MM.1S (cell line): ENCODE data around the gene ALAS1.
"Not testable (repeated sequence)": the region's sequence is repeated elsewhere in the genome, so short reads cannot be mapped to it uniquely, and the experiment has no call there.

Experiments
- DNase-seq: peaks from one replicate; pipeline ENCODE4 v3.0.0-alpha.2; 2015
- H2AFZ ChIP-seq: fragments of 300-600 bp; sonication (generic); 2 replicates; pipeline ENCODE4 v1.6.0; 2016; ENCODE audit warnings: antibody characterized with exemption, low read length
- H3F3A ChIP-seq: fragments of 300-600 bp; sonication (generic); 2 replicates; pipeline ENCODE4 v1.6.1; 2016; ENCODE audit warnings: mild to moderate bottlenecking, antibody characterized with exemption, low read length, moderate library complexity, mixed read lengths; ENCODE audit not compliant: insufficient read depth
- H3K27ac ChIP-seq: fragments of 300-600 bp; sonication (generic); 2 replicates; pipeline ENCODE4 v1.5.1; 2016; ENCODE audit warnings: mild to moderate bottlenecking, low read length
- H3K27me3 ChIP-seq: fragments of 300-600 bp; sonication (generic); replicated peaks from 2 replicates; pipeline ENCODE4 v1.6.0; 2016; ENCODE audit warnings: low read length; ENCODE audit not compliant: insufficient read depth
- H3K36me3 ChIP-seq: fragments of 300-600 bp; sonication (generic); replicated peaks from 2 replicates; pipeline ENCODE4 v1.6.1; 2016; ENCODE audit warnings: mild to moderate bottlenecking, low read length, mixed read lengths; ENCODE audit not compliant: insufficient read depth
- H3K4me1 ChIP-seq: fragments of 300-600 bp; sonication (generic); 2 replicates; pipeline ENCODE4 v1.6.1; 2016; ENCODE audit warnings: low read length, mixed read lengths
- H3K4me2 ChIP-seq: fragments of 300-600 bp; sonication (generic); 2 replicates; pipeline ENCODE4 v1.6.0; 2016; ENCODE audit warnings: low read depth, low read length
- H3K4me3 ChIP-seq: fragments of 300-600 bp; sonication (generic); 2 replicates; pipeline ENCODE4 v1.5.1; 2016; ENCODE audit warnings: low read length, mixed read lengths
- H3K79me2 ChIP-seq: fragments of 300-600 bp; sonication (generic); 2 replicates; pipeline ENCODE4 v1.6.1; 2016; ENCODE audit warnings: mixed run types, low read length, mixed read lengths
- H3K9ac ChIP-seq: fragments of 300-600 bp; sonication (generic); 2 replicates; pipeline ENCODE4 v1.6.1; 2016; ENCODE audit warnings: low read length, mixed read lengths
- H3K9me2 ChIP-seq: fragments of 300-600 bp; sonication (generic); replicated peaks from 2 replicates; pipeline ENCODE4 v1.6.1; 2016; ENCODE audit warnings: mild to moderate bottlenecking, low read length, mixed read lengths; ENCODE audit not compliant: insufficient read depth
- H3K9me3 ChIP-seq: fragments of 300-600 bp; sonication (generic); replicated peaks from 2 replicates; pipeline ENCODE4 v1.6.1; 2016; ENCODE audit warnings: mild to moderate bottlenecking, low read length, mixed read lengths; ENCODE audit not compliant: insufficient read depth
- H4K20me1 ChIP-seq: fragments of 300-600 bp; sonication (generic); 2 replicates; pipeline ENCODE4 v1.6.1; 2016; ENCODE audit warnings: mild to moderate bottlenecking, low read length, moderate library complexity, mixed read lengths; ENCODE audit not compliant: insufficient read depth
- CTCF ChIP-seq: fragments of 300-600 bp; sonication (generic); IDR thresholded peaks from 2 replicates; pipeline ENCODE4 v1.5.1; 2016; ENCODE audit warnings: antibody characterized with exemption, low read length, mixed read lengths
- EZH2 ChIP-seq: fragments of 300-600 bp; sonication (generic); optimal IDR thresholded peaks from 2 replicates; pipeline ENCODE3; 2017; ENCODE audit warnings: low read depth, mild to moderate bottlenecking, antibody characterized with exemption, low read length, mixed read lengths
- EZH2phosphoT487 ChIP-seq: fragments of 300-600 bp; sonication (generic); IDR thresholded peaks from 2 replicates; pipeline ENCODE4 v1.6.1; 2018; ENCODE audit warnings: antibody characterized with exemption, low read length

ALAS1 gene

GRCh38 chr3:52162250-52162872, 35.6 kb upstream of the ALAS1 start:
- no peaks in the 10 kb centered on the region for H3K79me2 ChIP-seq
- H3K27me3 ChIP-seq, result no peaks in the 10 kb centered on the region
- H3K9ac ChIP-seq, result no peak overlapping the region
- no peak overlapping the region for H3K4me3 ChIP-seq
- no peak overlapping the region for H3K4me2 ChIP-seq
- H3F3A ChIP-seq, result no peaks in the 10 kb centered on the region
- no peak for DNase-seq
- H2AFZ ChIP-seq, result no peak overlapping the region
- no peaks in the 10 kb centered on the region for H3K36me3 ChIP-seq
- H3K4me1 ChIP-seq, result no peaks in the 10 kb centered on the region
- H3K27ac ChIP-seq, result no peak overlapping the region
- no peaks in the 10 kb centered on the region for H3K9me3 ChIP-seq
- TF ChIP-seq EZH2, result no peak
- no peak for TF ChIP-seq CTCF
- TF ChIP-seq EZH2phosphoT487, result no peak
- H3K9me2 ChIP-seq, result no peaks in the 10 kb centered on the region
- no peaks in the 10 kb centered on the region for H4K20me1 ChIP-seq

GRCh38 chr3:52167240-52167639, 30.7 kb upstream of the ALAS1 start:
- Histone ChIP-seq H3F3A (no peaks in the 10 kb centered on the region), H3K4me1 (no peaks in the 10 kb centered on the region), H2AFZ (no peak overlapping the region), H3K9me2 (no peaks in the 10 kb centered on the region), H3K4me3 (no peak overlapping the region), H3K27ac (no peak overlapping the region), H3K4me2 (no peak overlapping the region), H3K27me3 (no peaks in the 10 kb centered on the region), H4K20me1 (no peaks in the 10 kb centered on the region), H3K9me3 (no peaks in the 10 kb centered on the region), H3K79me2 (no peaks in the 10 kb centered on the region), H3K36me3 (no peaks in the 10 kb centered on the region), H3K9ac (no peak overlapping the region)
- no peak for TF ChIP-seq CTCF
- TF ChIP-seq EZH2, result no peak
- no peak for TF ChIP-seq EZH2phosphoT487
- no peak for DNase-seq

GRCh38 chr3:52170217-52170616, 27.7 kb upstream of the ALAS1 start:
- not testable (repeated sequence) for DNase-seq, H3K79me2 ChIP-seq, H3K27ac ChIP-seq, H3F3A ChIP-seq, H3K4me3 ChIP-seq, H3K36me3 ChIP-seq, H4K20me1 ChIP-seq, H3K9me3 ChIP-seq, H3K27me3 ChIP-seq, H2AFZ ChIP-seq, H3K4me1 ChIP-seq, H3K9me2 ChIP-seq, H3K4me2 ChIP-seq, H3K9ac ChIP-seq

GRCh38 chr3:52171514-52172261, 26.3 kb upstream of the ALAS1 start:
- Histone ChIP-seq H3K4me2 (no peak overlapping the region), H3K9ac (no peak overlapping the region), H4K20me1 (no peaks in the 10 kb centered on the region), H3K9me3 (no peaks in the 10 kb centered on the region), H2AFZ (no peak overlapping the region), H3F3A (no peaks in the 10 kb centered on the region), H3K79me2 (no peaks in the 10 kb centered on the region), H3K27ac (no peak overlapping the region), H3K4me3 (no peak overlapping the region), H3K27me3 (no peaks in the 10 kb centered on the region), H3K9me2 (no peaks in the 10 kb centered on the region), H3K36me3 (no peaks in the 10 kb centered on the region), H3K4me1 (no peaks in the 10 kb centered on the region)
- TF ChIP-seq CTCF (no peak), EZH2phosphoT487 (no peak), EZH2 (no peak)
- no peak for DNase-seq
